GM23338 (cell line): Measurements from ENCODE around the gene PI4K2A. TPM values are rescaled to one million over a fixed set of nuclear protein-coding genes. Genes with fewer than 3 reads are reported as not detected.
A peak's percentile ranks its signal among the peaks of the same experiment; 100 is the strongest.

Experiments used
- ATAC-seq: fragments of 200-7000 bp; cut with Tn5 transposase; 3 replicates; pipeline ENCODE4 v1.9.1; 2020
- DNase-seq: peaks from one replicate; pipeline ENCODE4 v3.0.0-alpha.2; 2015; ENCODE audit warnings: low spot score
- H2AFZ ChIP-seq: fragments of 200-600 bp; sonication (generic); 2 replicates; pipeline ENCODE4 v1.8.0; 2016; ENCODE audit warnings: antibody characterized with exemption, mild to moderate bottlenecking, moderate library complexity
- H3F3A ChIP-seq: fragments of 200-600 bp; sonication (generic); replicated peaks from 2 replicates; pipeline ENCODE4 v1.8.0; 2017; ENCODE audit warnings: antibody characterized with exemption, mixed run types, low read depth
- H3K27ac ChIP-seq: fragments of 200-600 bp; sonication (generic); 2 replicates; pipeline ENCODE4 v1.6.1; 2016; ENCODE audit warnings: low read depth
- H3K27me3 ChIP-seq: fragments of 200-600 bp; sonication (generic); 2 replicates; pipeline ENCODE4 v1.8.0; 2016; ENCODE audit warnings: mild to moderate bottlenecking, mixed run types, moderate library complexity; ENCODE audit not compliant: insufficient read depth
- H3K36me3 ChIP-seq: fragments of 200-600 bp; sonication (generic); 2 replicates; pipeline ENCODE4 v1.8.0; 2016; ENCODE audit warnings: mild to moderate bottlenecking; ENCODE audit not compliant: insufficient read depth
- H3K4me1 ChIP-seq: fragments of 200-600 bp; sonication (generic); 2 replicates; pipeline ENCODE4 v1.8.0; 2016; ENCODE audit warnings: mild to moderate bottlenecking, moderate library complexity; ENCODE audit not compliant: insufficient read depth
- H3K4me2 ChIP-seq: fragments of 200-600 bp; sonication (generic); 2 replicates; pipeline ENCODE4 v1.7.1; 2017; ENCODE audit warnings: mixed run types
- H3K4me3 ChIP-seq: fragments of 200-600 bp; sonication (generic); 2 replicates; pipeline ENCODE4 v1.6.1; 2016; ENCODE audit warnings: mixed run types
- H3K79me2 ChIP-seq: fragments of 200-600 bp; sonication (generic); replicated peaks from 2 replicates; pipeline ENCODE4 v1.8.0; 2017; ENCODE audit warnings: mild to moderate bottlenecking; ENCODE audit not compliant: insufficient read depth
- H3K9me2 ChIP-seq: fragments of 200-600 bp; sonication (generic); 2 replicates; pipeline ENCODE4 v1.8.0; 2017; ENCODE audit not compliant: insufficient read depth
- H4K20me1 ChIP-seq: fragments of 200-600 bp; sonication (generic); replicated peaks from 2 replicates; pipeline ENCODE4 v1.8.0; 2017; ENCODE audit warnings: mild to moderate bottlenecking; ENCODE audit not compliant: insufficient read depth
- H3K27ac Mint-ChIP-seq: 2 replicates; pipeline ENCODE4 v1.8.0; 2020; ENCODE audit warnings: inconsistent platforms, mild to moderate bottlenecking, moderate library complexity, mixed read lengths
- H3K27me3 Mint-ChIP-seq: 3 replicates; pipeline ENCODE4 v1.8.0; 2022; ENCODE audit warnings: low read depth, mild to moderate bottlenecking, moderate library complexity, mixed read lengths, inconsistent platforms; ENCODE audit not compliant: insufficient read depth, poor library complexity
- H3K36me3 Mint-ChIP-seq: 3 replicates; pipeline ENCODE4 v1.8.0; 2021; ENCODE audit warnings: low read depth, mild to moderate bottlenecking, inconsistent platforms, moderate library complexity, mixed read lengths
- H3K4me1 Mint-ChIP-seq: 3 replicates; pipeline ENCODE4 v1.8.0; 2020; ENCODE audit warnings: mild to moderate bottlenecking, inconsistent platforms, mixed read lengths
- H3K4me3 Mint-ChIP-seq: 3 replicates; pipeline ENCODE4 v1.8.0; 2021; ENCODE audit warnings: moderate library complexity, mild to moderate bottlenecking, inconsistent platforms, mixed read lengths
- H3K9me3 Mint-ChIP-seq: 3 replicates; pipeline ENCODE4 v1.8.0; 2020; ENCODE audit warnings: moderate library complexity, mild to moderate bottlenecking, inconsistent platforms, mixed read lengths
- CREB1 ChIP-seq: fragments of 250-450 bp; sonication (Bioruptor Pico); IDR thresholded peaks from 2 replicates; pipeline ENCODE4 v1.5.0; 2020; ENCODE audit warnings: low read depth, mild to moderate bottlenecking, moderate library complexity
- CTCF ChIP-seq, 2 experiments: fragments of 200-600 bp in 1 of 2; sonication (generic) in 1 of 2; conservative IDR thresholded peaks; 2 replicates each; pipeline versions ENCODE4 v1.5.1 to v1.6.1; 2016 to 2017; ENCODE audit warnings: antibody characterized with exemption in 2 of 2, low read depth in 2 of 2, mild to moderate bottlenecking in 2 of 2, moderate library complexity in 1 of 2
- ETS1 ChIP-seq: IDR thresholded peaks from 2 replicates; pipeline ENCODE4 v1.6.1; 2016; ENCODE audit warnings: antibody characterized with exemption
- POLR2AphosphoS5 ChIP-seq: IDR thresholded peaks from 2 replicates; pipeline ENCODE4 v1.6.1; 2016; ENCODE audit warnings: antibody characterized with exemption, low read depth
- ZNF114 ChIP-seq: fragments of 250-450 bp; sonication (Bioruptor Pico); IDR thresholded peaks from 2 replicates; pipeline ENCODE4 v1.5.0; 2020; ENCODE audit warnings: mild to moderate bottlenecking, moderate library complexity
- ZNF462 ChIP-seq: fragments of 250-450 bp; sonication (Bioruptor Pico); IDR thresholded peaks from 2 replicates; pipeline ENCODE4 v1.5.0; 2020; ENCODE audit warnings: mild to moderate bottlenecking, moderate library complexity
- polyA plus RNA-seq: library from polyadenylated mRNA; unstranded; fragments of >200 nt; fragmentation: Nextera tagmentation; extraction: Ambion mirVana; gene quantifications from 2 replicates; pipeline ENCODE4 v1.2.1, GENCODE V29; 2016
- total RNA-seq: library from RNA; depleted of rRNA; stranded (reverse); fragments of >200 nt; shearing (Covaris generic); gene quantifications from 2 replicates; pipeline ENCODE4 v1.2.3, GENCODE V29; 2014

PI4K2A gene
- total and polyA plus RNA-seq, 2 experiments from 2014 or later = 8.1 to 29.2 TPM

GRCh38 chr10:97713826-97714400, 73.4 kb downstream of the PI4K2A start:
- DNase-seq (peak; percentile 71), ATAC-seq (peak; percentile 40)
- Histone ChIP-seq H3F3A (peaks cover 23% of the 10 kb centered on the region), H3K4me2 (peak overlapping the region; percentile 89), H3K4me1 (peaks cover 45% of the 10 kb centered on the region), H2AFZ (no peak overlapping the region), H3K79me2 (peaks cover 17% of the 10 kb centered on the region), H3K4me3 (peak overlapping the region; percentile 82), H4K20me1 (no peaks in the 10 kb centered on the region), H3K27me3 (no peaks in the 10 kb centered on the region), H3K9me2 (no peaks in the 10 kb centered on the region), H3K36me3 (peaks cover 7% of the 10 kb centered on the region; the same call in 1 of the 2 replicates), H3K27ac (peak overlapping the region; percentile 97; the same call in 1 of the 2 replicates)
- Mint-ChIP-seq H3K27ac (peak overlapping the region; percentile 99), H3K4me1 (peaks cover 56% of the 10 kb centered on the region), H3K36me3 (peaks cover 32% of the 10 kb centered on the region), H3K27me3 (peaks cover 17% of the 10 kb centered on the region), H3K4me3 (peak overlapping the region; percentile 100), H3K9me3 (no peaks in the 10 kb centered on the region; the same call in 2 of the 3 replicates)
- TF ChIP-seq ZNF114 (CRISPR knock-in tag) (no peak), POLR2AphosphoS5 (peak; percentile 57), CREB1 (CRISPR knock-in tag) (0 out of 2 replicates have a peak, but pooled peaks have one; percentile 16), CTCF (conservative IDR thresholded peaks at IDR 0.05; ENCODE audit: low read depth in 2 of 2) (peak in 1 of 2 experiments; percentile 31; a peak in 2 of 4 replicates), ETS1 (peak; percentile 7; the same call in 1 of the 2 replicates)

- TF ChIP-seq CTCF (conservative IDR thresholded peaks at IDR 0.05; ENCODE audit: low read depth in 2 of 2) = no peak
- TF ChIP-seq ZNF462 (CRISPR knock-in tag) = no peak
- TF ChIP-seq POLR2AphosphoS5 = peak; percentile 87
- 0 out of 2 replicates have a peak, but pooled peaks have one; percentile 9 for TF ChIP-seq CREB1 (CRISPR knock-in tag)
- peak overlapping the region; percentile 100 for H3K4me3 Mint-ChIP-seq
- Histone ChIP-seq H3K4me1 (peaks cover 52% of the 10 kb centered on the region), H3K36me3 (peaks cover 7% of the 10 kb centered on the region; the same call in 1 of the 2 replicates), H3F3A (peaks cover 25% of the 10 kb centered on the region), H3K27me3 (no peaks in the 10 kb centered on the region), H3K4me2 (peak overlapping the region; percentile 89), H3K4me3 (peak overlapping the region; percentile 82), H4K20me1 (no peaks in the 10 kb centered on the region), H2AFZ (no peak overlapping the region), H3K9me2 (no peaks in the 10 kb centered on the region), H3K27ac (peak overlapping the region; percentile 97), H3K79me2 (peaks cover 17% of the 10 kb centered on the region)
- ATAC-seq (peak; percentile 72), DNase-seq (peak; percentile 90)
- peak overlapping the region; percentile 92 for H3K27ac Mint-ChIP-seq
- peaks cover 56% of the 10 kb centered on the region for H3K4me1 Mint-ChIP-seq
- peaks cover 14% of the 10 kb centered on the region for H3K27me3 Mint-ChIP-seq
- peaks cover 36% of the 10 kb centered on the region for H3K36me3 Mint-ChIP-seq
- no peaks in the 10 kb centered on the region; the same call in 2 of the 3 replicates for H3K9me3 Mint-ChIP-seq
Measured at GRCh38 chr10:97714401-97715258, 74.2 kb downstream of the PI4K2A start.
